Uterus (tissue), 2 donors: ENCODE data around the gene SKAP2.

ENCODE experiments used
- CTCF ChIP-seq, 4 experiments: fragments of 200-600 bp in 2 of 4; fragments of 450-650 bp in 2 of 4; sonication (generic) in 2 of 4; IDR thresholded peaks; one replicate each; pipeline ENCODE4 v1.5.1; 2016 to 2019; ENCODE audit warnings: antibody characterized with exemption in 4 of 4, mild to moderate bottlenecking in 2 of 4, moderate library complexity in 1 of 4
- POLR2A ChIP-seq, 2 donors: fragments of 450-650 bp; IDR thresholded peaks; one replicate each; pipeline ENCODE4 v1.6.1; 2016; ENCODE audit warnings: antibody characterized with exemption in 2 of 2, mild to moderate bottlenecking in 1 of 2, moderate library complexity in 1 of 2

DNA sequence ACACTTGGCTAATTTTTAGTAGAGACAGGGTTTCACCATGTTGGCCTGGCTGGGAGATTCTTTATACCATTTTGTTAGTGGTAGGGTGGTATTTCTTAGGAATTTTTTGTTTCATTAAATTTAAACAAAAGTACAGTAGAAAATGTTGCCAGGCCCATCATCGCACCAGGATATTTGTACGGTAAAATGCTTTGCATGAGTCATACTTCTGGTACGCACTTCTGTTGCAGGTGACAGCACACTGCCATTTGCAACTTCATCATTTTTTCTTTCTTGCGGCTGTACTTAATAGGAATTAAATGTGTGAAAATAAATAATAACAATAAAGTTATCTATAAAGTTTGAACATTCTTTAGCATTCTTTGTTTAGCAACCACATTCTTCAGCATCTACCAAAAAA lies 195.6 kb downstream of the SKAP2 start:
- TF ChIP-seq CTCF (IDR thresholded peaks at IDR 0.05): no peak
- TF ChIP-seq POLR2A (IDR thresholded peaks at IDR 0.05): no peak
